Globus pallidus (tissue), 1 donor: ENCODE measurements around the gene MS4A4A.
"Not testable (repeated sequence)": the region's sequence is repeated elsewhere in the genome, so short reads cannot be mapped to it uniquely, and the experiment has no call there.

ENCODE experiments used
- DNase-seq: peaks from one replicate; pipeline ENCODE4 v3.0.0-alpha.2; 2015; ENCODE audit warnings: low spot score

MS4A4A gene

GRCh38 chr11:60280412-60280811 lies at the start of gene MS4A4A:
MS4A4A (plus strand) TSS chr11:60280666; CDS start chr11:60280676, 10 bp downstream.
- DNase-seq, result peak; percentile 47

DNA sequence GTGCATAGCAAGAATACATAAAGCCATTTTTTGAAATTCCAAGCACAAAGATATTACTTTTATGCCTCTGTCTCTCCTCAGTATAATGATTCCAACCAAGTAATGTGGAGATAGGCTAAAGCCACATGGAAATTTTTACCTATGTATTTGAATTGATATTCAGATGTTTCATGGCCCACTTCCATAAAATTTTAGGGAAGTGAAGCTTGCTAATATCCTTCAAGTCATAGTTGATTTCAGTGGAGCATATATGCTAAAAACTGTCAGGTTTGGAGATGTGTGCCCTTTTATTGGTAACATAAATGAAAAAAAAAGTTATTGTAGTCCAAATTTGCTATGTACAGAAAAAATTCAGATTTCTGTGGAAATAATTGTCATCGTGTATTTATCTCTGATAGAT lies 49.8 kb upstream of the MS4A4A start:
- no peak for DNase-seq

GRCh38 chr11:60235321-60235720 lies 45.1 kb upstream of the MS4A4A start:
- DNase-seq, result no peak

DNA sequence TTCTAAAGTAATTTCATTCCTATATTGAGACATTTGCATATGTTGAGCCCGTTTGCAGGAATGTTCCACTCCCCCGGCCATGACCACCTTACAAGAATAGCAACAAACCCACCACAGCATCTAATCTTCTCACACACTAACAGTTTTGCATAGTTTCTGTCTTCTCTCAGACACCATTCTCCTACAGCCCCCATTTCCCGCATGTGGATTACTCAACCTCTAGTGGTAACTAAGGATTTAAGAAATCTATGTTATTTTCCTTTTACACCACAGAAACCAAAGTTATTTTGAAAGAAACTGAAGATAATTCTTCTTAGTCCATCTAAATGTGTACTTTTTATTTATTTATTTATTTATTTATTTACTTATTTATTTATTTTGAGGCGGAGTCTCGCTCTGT lies 39.8 kb upstream of the MS4A4A start:
- DNase-seq, result no peak

DNA sequence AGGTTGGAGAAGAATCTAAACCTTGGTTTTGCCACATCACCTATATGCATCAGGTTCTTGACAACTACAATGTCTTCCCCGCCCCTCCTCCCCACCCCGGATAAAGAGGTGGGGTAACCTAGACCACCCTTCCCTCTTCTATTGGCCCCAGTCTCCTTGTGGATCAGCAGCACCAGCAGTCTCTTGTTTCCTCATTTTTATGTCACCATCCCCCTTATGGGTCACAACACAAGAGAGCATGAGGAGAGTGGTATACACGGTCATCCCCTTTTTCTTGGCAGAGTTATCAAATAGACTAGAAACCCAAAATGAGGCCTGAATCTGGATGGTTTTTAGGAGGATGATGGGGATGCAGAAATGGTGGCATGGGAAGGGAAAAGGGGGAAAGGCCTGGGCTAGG lies 38.7 kb upstream of the MS4A4A start:
- DNase-seq, result no peak

DNA sequence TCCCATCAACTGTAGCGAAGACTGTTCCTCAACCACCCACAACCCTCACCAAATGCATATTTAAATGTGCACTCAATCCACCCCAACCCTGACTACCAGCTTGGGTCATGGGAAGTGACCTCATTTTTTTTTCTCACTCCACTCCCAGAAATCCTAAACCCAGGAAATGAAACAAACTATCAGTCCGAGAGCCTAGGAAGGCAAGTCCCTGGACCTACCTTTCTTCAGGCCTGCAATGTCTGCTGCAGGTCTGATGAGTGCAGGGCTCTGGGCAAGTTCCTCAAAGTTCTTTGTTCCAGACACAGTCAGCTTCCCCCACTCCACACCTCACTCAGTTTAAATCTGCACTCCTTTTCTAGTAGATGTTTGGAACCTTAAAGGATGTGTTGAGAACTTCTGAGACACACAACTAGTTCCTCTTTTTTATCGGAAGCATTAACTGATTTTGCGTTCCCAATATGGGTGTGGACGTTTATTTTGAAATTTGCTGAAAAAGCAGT lies 37.7 kb upstream of the MS4A4A start, which contains the start of gene MS4A4E:
Gene MS4A4E (minus strand): TSS at position 398 of the 500 bp plus-strand sequence. CDS start 13,082 bp downstream, outside the sequence.
- no peak for DNase-seq

DNA sequence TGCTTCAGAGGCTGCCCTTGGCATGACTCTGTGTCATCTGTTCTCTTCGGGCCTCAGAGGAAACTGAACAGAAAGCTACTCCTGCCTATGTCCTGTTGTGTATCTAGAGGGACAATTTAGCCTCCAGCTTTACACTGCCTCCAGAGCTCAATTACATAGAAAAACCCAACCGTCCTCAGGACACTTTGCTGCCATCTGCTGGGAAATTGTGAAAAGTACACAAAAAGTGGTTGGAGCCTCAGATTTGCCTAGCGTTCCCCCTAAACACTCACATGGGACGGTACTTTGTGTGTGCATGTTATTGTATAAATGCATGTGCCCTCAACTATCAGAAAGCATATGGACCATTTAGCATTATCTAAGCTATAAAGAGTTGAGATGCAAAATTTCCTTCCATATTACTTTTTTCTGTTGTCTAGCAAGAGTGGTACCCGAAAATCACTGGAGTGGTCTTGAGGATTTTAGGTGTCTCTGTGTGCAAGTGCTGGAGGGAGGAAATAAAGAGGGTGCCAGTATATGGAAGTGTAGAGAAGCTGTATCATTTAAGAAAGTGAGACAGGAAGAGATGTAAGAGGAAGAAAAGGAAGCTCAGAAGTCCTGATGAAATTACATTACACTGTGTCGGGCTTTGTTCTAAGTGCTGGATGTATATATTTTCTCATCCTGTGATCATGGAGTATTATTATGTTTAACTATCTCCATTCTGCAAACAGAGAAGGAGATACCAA lies 28.8 kb upstream of the MS4A4A start:
- peak; percentile 20 for DNase-seq

DNA sequence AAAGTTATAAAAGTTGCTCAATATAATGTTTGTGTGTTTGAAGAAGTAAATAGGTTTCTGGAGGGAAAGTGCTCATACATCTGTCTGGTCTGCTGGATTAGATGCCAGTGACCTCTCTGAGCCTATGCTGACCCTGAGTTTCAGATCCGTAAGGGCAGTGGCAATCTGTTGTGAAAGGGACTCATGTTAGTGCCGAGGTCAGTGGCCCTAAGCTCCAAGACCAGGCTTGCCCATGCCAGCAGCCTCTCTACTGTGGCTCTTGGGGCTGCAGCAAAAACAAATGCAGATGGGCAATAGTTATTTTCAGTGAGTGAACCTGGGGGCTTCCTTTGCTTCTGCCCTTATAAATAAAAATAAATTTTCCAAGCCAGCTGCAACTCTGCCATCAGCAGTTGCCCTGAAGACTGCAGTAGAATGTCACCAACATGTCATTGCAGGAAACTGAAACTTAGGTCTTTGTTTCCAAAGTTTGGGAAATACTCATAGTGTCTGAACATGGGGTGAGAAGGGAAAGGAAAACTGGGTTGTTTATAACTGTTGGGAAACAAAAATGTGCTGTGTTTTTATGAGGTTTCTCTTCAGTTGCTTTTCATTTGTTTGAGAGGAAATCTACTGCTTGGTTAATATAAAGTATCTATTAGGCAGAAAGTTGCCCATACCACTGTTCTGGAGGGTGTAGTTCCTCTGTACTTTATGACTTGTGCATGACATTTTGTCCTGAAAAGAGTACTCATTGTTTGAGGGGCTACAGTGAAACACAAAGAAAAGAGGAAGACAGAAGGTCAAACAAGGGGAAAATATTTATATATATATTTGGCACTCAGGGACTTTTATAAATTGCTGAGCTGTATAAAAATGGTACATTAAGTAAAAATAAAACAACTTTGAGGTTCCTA lies 28.0 kb upstream of the MS4A4A start:
- peak; percentile 24 for DNase-seq

DNA sequence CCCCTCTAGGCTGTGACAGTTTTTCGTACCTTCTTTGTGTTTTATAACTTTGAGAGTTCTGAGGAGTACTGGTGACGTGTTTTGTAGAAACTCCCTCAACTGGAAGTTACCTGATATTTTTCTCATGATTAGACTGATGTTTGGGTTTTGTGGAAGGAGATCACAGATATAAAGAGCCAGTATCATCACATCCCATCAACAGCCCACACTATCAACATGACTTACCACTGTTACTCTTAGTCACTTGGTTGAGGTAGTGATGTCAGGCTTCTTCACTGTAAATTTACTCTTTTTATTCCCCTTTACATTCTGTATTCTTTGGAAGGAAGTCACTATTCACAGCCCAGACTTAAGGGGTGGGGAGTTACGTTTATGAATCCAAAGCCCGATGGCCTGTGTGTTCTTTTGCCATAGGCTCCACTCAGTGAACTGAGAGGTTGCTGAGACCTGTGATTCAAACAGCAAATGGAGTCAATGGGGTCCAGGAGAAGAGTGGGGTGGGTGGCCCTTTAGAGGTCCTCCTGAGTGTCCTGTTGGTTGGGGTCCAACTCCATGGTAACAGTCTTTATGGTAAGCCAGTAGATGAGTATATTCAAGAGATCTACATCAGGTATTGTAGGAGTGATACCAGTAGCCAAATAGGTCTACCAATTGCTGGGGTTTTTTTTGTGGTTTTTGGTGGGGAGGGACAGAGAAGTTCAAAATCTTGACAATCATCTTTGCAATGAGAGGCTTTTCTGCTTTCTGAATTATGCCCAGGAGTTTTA lies 22.3 kb upstream of the MS4A4A start:
- DNase-seq, result no peak

- DNase-seq, result no peak
Observed at GRCh38 chr11:60261014-60261413, 19.5 kb upstream of the MS4A4A start.

DNA sequence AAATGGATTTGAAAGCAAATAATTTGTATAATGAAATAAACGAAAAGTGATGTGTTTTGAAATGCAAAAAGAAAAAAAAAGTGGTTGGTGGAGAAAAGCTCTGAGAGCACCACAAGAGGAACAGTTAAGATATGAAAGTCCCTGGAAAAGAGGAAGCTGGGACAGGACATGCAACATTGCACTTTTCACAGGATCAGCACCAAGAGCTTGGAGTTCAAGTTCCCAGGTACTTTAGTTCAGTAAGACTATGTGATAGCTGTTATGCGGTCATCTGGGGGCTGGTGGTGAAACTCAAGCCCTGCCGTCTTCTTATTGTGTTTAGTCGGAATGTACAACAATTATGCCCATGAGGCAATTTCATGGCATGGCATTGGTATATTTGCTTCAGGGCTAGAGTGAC lies 17.1 kb upstream of the MS4A4A start:
- peak; percentile 29 for DNase-seq

GRCh38 chr11:60264644-60265043 lies 15.8 kb upstream of the MS4A4A start:
- no peak for DNase-seq

GRCh38 chr11:60265373-60266214 lies 14.9 kb upstream of the MS4A4A start:
- DNase-seq, result no peak

- no peak for DNase-seq
Observed at GRCh38 chr11:60274416-60274815, 6.0 kb upstream of the MS4A4A start.

GRCh38 chr11:60281485-60281884 lies 1.0 kb downstream of the MS4A4A start:
- no peak for DNase-seq

DNA sequence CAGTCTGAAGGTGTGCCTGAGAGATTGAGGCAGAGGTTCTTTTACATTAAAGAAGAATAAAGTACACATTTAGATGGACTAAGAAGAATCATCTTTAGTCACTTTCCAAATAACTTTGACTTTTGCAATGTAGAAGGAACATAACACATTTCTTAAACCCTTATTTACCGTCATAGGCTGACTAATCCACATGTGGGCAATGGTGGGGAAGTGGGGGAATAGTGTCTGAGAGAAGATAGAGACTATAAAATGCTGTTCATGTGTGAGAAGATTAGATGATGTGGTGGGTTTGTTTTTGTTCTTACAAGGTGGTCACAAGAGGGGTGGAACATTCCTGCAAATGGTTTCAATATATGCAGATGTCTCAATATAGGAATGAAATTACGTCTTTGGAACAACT lies 1.8 kb downstream of the MS4A4A start:
- DNase-seq, result no peak

DNA sequence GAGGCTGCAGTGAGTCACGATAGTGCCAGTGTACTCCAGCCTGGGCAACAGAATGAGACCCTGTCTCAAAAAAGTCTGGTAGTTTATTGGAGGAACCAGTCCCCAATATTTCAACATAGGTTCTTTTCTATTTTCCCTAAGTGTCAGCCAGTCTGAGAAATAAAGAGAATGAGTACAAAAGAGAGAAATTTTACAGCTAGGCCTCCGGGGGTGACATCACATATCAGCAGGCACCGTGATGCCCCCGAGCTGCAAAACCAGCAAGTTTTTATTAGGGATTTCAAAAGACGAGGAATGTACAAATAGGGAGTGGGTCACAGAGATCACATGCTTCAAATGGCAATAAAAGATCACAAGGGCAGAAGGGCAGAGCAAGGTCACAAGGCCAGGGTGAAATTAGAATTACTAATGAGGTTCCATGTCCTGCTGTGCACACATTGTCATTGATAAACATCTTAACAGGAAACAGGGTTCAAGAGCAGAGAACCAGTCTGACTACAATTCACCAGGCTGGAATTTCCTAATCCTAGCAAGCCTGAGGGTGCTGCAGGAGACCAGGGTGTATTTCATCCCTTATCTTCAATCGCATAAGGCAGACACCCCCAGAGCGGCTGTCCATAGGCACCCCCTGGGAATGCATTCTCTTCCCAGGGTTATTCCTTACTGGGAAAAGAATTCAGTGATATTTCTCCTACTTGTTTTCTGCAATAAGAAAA lies 5.1 kb downstream of the MS4A4A start:
- DNase-seq, result not testable (repeated sequence)

DNA sequence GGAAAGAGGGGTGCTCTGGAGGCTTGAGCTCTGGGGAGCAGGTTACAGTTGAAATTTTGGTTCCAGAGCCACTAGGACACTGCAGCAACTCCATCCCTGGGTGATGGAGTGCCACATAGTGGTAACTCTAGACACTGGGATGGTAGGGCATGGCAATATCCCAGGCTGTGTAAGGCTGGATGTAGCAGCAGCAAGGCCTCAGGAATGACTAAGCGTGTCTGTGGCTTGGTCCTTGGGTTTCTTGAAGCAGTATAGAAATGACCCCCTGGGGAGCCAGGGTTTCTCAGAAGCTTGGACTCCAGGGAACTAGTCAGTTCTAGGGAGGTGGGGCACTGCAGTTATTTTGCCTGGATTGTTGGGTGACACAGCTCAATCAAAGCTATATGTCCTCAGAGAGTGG lies 8.1 kb downstream of the MS4A4A start:
- DNase-seq, result no peak

- no peak for DNase-seq
Observed at GRCh38 chr11:60292145-60292544, 11.7 kb downstream of the MS4A4A start.

- no peak for DNase-seq
Observed at GRCh38 chr11:60301178-60301577, 20.7 kb downstream of the MS4A4A start.

DNA sequence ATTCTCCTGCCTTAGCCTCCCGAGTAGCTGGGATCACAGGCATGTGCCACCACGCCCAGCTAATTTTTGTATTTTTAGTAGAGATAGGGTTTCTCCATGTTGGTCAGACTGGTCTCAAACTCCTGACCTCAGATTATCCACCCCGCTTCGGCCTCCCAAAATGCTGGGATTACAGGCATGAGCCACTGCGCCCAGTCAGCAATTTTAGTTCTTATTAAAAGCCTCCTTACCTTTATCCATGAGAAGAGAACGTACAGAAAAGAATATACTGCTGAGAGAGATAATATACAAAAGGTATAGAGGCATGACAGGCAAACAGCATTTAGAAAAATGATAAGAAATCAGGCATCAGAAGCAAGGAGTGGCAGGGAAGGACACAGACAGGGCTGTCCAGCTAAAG lies 21.4 kb downstream of the MS4A4A start:
- DNase-seq, result not testable (repeated sequence)
